Brain microvascular endothelial cell (primary cell): ENCODE results near the gene ORC5.

Experiments
- DNase-seq: peaks from one replicate; pipeline ENCODE4 v3.0.0-alpha.2; 2020
- H3K27ac ChIP-seq: fragments of 250-450 bp; sonication (Bioruptor Pico); 2 replicates; pipeline ENCODE4 v1.5.1; 2020; ENCODE audit warnings: mild to moderate bottlenecking, moderate library complexity
- H3K27me3 ChIP-seq: fragments of 250-450 bp; sonication (Bioruptor Pico); replicated peaks from 2 replicates; pipeline ENCODE4 v1.5.1; 2020; ENCODE audit warnings: mild to moderate bottlenecking
- H3K36me3 ChIP-seq: fragments of 250-450 bp; sonication (Bioruptor Pico); replicated peaks from 2 replicates; pipeline ENCODE4 v1.5.1; 2020; ENCODE audit warnings: mild to moderate bottlenecking
- H3K4me3 ChIP-seq: 2 replicates; pipeline ENCODE4 v1.5.1; 2011; ENCODE audit warnings: low read depth, mild to moderate bottlenecking, control low read depth, low read length, moderate library complexity
- CTCF ChIP-seq: IDR thresholded peaks from 2 replicates; pipeline ENCODE4 v1.5.1; 2011; ENCODE audit warnings: low read depth, mild to moderate bottlenecking, moderate library complexity, low read length, control low read depth, inconsistent platforms; ENCODE audit errors: missing control alignments
- in situ Hi-C: cut with HindIII; loops from 2 replicates; pipeline ENCODE4 v1.10.0; 2017; ENCODE audit warnings: low sequenced_read_pairs, low pct_ligation_motif_present

The ORC5 gene

DNA sequence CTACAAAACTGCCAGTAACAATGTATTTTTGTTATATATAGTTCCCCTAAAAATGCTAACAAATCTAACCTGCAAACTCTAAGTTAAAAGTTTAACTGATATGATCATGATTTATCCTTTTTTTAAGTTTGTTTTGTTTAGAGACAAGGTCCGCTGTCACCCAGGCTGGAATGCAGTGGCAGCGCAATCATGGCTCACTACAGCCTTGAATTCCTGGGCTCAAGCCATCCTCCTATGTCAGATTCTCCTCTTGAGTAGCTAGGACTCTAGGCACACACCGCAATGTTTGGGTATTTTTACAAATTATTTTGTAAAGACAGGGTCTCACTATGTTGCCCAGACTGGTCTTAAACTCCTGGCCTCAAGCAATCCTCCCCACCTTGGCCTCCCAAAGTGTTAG is 46.6 kb downstream of the ORC5 start:
- no peaks in the 10 kb centered on the region for H3K36me3 ChIP-seq
- H3K4me3 ChIP-seq: no peak overlapping the region
- H3K27ac ChIP-seq: no peak overlapping the region
- in situ Hi-C loops: no loop called here
- no peak for DNase-seq
- no peaks in the 10 kb centered on the region for H3K27me3 ChIP-seq
- no peak for TF ChIP-seq CTCF

- H3K27ac ChIP-seq: no peak overlapping the region
- no peak for DNase-seq
- no peaks in the 10 kb centered on the region for H3K27me3 ChIP-seq
- in situ Hi-C loops: no loop called here
- no peak overlapping the region for H3K4me3 ChIP-seq
- no peaks in the 10 kb centered on the region for H3K36me3 ChIP-seq
- TF ChIP-seq CTCF: no peak
These were observed 47.4 kb downstream of the ORC5 start for GRCh38 chr7:104160375-104160774.

DNA sequence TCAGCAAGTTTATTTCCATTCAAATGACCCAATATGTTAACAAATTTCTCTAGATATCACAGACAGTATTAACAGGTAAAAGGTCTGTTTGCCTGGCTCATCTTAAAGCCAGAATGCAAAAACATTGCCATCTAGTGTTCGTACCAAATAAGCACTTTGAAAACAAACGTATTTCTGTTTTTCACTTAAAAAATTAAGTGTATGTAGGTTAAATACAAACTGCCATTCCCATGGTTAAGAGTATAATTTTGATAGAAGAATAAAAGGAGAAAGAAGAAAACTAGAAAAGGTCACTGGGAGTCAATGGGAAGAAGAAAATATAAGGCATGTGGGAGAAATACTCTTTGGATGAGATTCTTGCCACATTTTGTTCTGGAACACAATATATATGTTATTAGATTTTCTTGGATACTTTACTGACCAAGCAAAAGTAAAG is 51.0 kb downstream of the ORC5 start:
- in situ Hi-C loops: no loop called here
- Histone ChIP-seq H3K27me3 (no peaks in the 10 kb centered on the region), H3K4me3 (no peak overlapping the region), H3K36me3 (no peaks in the 10 kb centered on the region), H3K27ac (no peak overlapping the region)
- TF ChIP-seq CTCF: peak; percentile 55
- no peak for DNase-seq

DNA sequence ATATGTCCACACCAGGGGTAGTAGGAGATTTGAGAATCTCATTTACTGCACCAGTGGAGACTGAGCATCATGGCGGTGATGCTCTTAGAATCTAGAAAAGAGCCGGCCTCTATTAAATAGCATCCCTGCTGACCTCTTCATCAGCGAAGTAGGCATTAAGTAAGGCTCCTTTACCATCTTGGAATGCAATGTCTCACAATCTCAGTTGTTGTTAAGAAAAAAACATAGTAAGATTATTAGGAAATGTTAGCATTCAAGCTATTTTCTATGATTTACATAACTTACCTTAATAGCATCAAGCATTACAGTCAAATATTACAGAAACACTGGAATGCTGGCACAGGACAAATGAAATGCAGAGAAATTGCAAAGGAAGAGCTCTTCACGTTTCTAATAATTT is 54.5 kb downstream of the ORC5 start:
- Histone ChIP-seq H3K4me3 (no peak overlapping the region), H3K36me3 (no peaks in the 10 kb centered on the region), H3K27me3 (no peaks in the 10 kb centered on the region), H3K27ac (no peak overlapping the region)
- in situ Hi-C loops: no loop called here
- no peak for TF ChIP-seq CTCF
- DNase-seq: no peak

DNA sequence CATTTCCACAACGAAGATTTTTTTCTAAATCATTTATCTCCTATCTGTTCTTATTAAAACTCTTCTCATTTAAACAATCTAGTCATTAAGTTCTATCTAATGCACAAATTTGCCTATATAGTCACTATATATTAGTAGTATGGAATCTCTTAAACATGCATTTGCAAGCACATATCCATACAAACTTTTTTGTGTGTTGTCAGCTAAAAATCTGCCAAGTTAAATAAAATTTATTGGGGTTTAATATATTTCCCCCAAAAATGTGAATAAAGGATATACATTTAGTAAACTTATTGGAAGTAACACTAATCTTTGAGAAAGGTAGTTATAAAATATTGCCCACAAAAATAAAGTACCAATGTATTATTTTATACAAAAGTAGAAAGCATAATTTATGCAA is 55.3 kb downstream of the ORC5 start:
- in situ Hi-C loops: no loop called here
- no peak for TF ChIP-seq CTCF
- no peak for DNase-seq
- Histone ChIP-seq H3K4me3 (no peak overlapping the region), H3K36me3 (no peaks in the 10 kb centered on the region), H3K27ac (no peak overlapping the region), H3K27me3 (no peaks in the 10 kb centered on the region)

GRCh38 chr7:104150470-104150869 is 57.3 kb downstream of the ORC5 start:
- in situ Hi-C loops: no loop called here
- Histone ChIP-seq H3K27me3 (no peaks in the 10 kb centered on the region), H3K4me3 (no peak overlapping the region), H3K36me3 (no peaks in the 10 kb centered on the region), H3K27ac (no peak overlapping the region)
- TF ChIP-seq CTCF: no peak
- no peak for DNase-seq
